ENCODE measurements around the gene FAF1.
"Not testable (repeated sequence)": the region's sequence is repeated elsewhere in the genome, so short reads cannot be mapped to it uniquely, and the experiment has no call there.

DNA sequence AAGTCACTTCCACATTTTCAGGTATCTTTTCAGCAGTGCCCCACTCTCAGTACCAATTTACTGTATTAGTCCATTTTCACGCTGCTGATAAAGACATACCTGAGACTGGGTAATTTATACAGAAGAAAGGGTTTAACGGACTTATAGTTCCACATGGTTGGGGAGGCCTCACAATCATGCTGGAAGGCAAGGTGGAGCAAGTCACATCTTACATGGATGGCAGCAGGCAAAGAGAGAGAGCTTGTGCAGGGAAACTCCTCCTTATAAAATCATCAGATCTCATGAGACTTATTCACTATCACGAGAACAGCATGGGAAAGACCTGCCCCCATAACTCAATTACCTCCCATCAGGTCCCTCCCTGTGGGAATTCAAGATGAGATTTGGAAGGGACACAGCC, 203.5 kb downstream of the FAF1 start:
- not testable (repeated sequence) for TF ChIP-seq CTCF, POLR2A, EP300 (IDR thresholded peaks at IDR 0.05)

Measured in ovary (tissue), 3 donors.